WTC11 (cell line): Measurements from ENCODE around the gene GABBR2. TPM values are rescaled to one million over a fixed set of nuclear protein-coding genes. Genes with fewer than 3 reads are reported as not detected.

Source experiments
- ATAC-seq: fragments of 200-7000 bp; cut with Tn5 transposase; 2 replicates; pipeline ENCODE4 v1.10.0; 2021; ENCODE audit warnings: mild to moderate bottlenecking, moderate library complexity
- CTCF ChIA-PET: fragments of 300-600 bp; sonication (Branson Sonifier 250); formaldehyde crosslinking; loops from one replicate; lab custom pipeline; 2021; ENCODE audit warnings: antibody characterized with exemption; lab: Charles Lee
- POLR2A ChIA-PET: fragments of 350-600 bp; sonication (Branson Sonifier 250); formaldehyde crosslinking; loops from one replicate; lab custom pipeline; 2021; ENCODE audit warnings: antibody characterized with exemption; lab: Charles Lee
- DNase-seq: peaks from one replicate; pipeline ENCODE4 v3.0.0; 2021; ENCODE audit warnings: low spot score
- H3K27ac Mint-ChIP-seq: 2 replicates; pipeline ENCODE4 v1.8.0; 2021; ENCODE audit warnings: mixed read lengths
- H3K27me3 Mint-ChIP-seq: 2 replicates; pipeline ENCODE4 v1.8.0; 2021; ENCODE audit warnings: low read depth, mild to moderate bottlenecking, moderate library complexity, mixed read lengths
- H3K36me3 Mint-ChIP-seq: 2 replicates; pipeline ENCODE4 v1.8.0; 2021; ENCODE audit warnings: mixed read lengths
- H3K4me1 Mint-ChIP-seq: 2 replicates; pipeline ENCODE4 v1.8.0; 2022; ENCODE audit warnings: mixed read lengths
- H3K4me3 Mint-ChIP-seq: 2 replicates; pipeline ENCODE4 v1.8.0; 2021; ENCODE audit warnings: mild to moderate bottlenecking, moderate library complexity, mixed read lengths
- H3K9me3 Mint-ChIP-seq: 2 replicates; pipeline ENCODE4 v1.8.0; 2021; ENCODE audit warnings: mixed read lengths
- ESRRA ChIP-seq: sonication (generic); formaldehyde crosslinking; IDR thresholded peaks from 2 replicates; pipeline ENCODE4 v1.8.1; 2022; ENCODE audit warnings: mild to moderate bottlenecking, missing genetic modification reagents, borderline replicate concordance
- GRHL2 ChIP-seq: fragments of 250-450 bp; sonication (Bioruptor Pico); IDR thresholded peaks from 2 replicates; pipeline ENCODE4 v1.8.0; 2022; ENCODE audit warnings: mild to moderate bottlenecking, moderate library complexity; ENCODE audit not compliant: insufficient replicate concordance, severe bottlenecking
- NFATC4 ChIP-seq: fragments of 250-450 bp; sonication (Bioruptor Pico); IDR thresholded peaks from 2 replicates; pipeline ENCODE4 v1.9.0; 2021; ENCODE audit warnings: mild to moderate bottlenecking
- RELA ChIP-seq: sonication (generic); formaldehyde crosslinking; IDR thresholded peaks from 2 replicates; pipeline ENCODE4 v1.8.1; 2022; ENCODE audit warnings: missing genetic modification reagents, mild to moderate bottlenecking, borderline replicate concordance
- TEAD1 ChIP-seq: sonication (generic); formaldehyde crosslinking; IDR thresholded peaks from 2 replicates; pipeline ENCODE4 v1.8.0; 2022; ENCODE audit warnings: mild to moderate bottlenecking, missing genetic modification reagents
- TP53 ChIP-seq: sonication (generic); formaldehyde crosslinking; IDR thresholded peaks from 2 replicates; pipeline ENCODE4 v1.8.1; 2023; ENCODE audit warnings: mild to moderate bottlenecking, missing genetic modification reagents
- ZNF121 ChIP-seq: sonication (generic); formaldehyde crosslinking; IDR thresholded peaks from 2 replicates; pipeline ENCODE4 v1.8.0; 2023; ENCODE audit warnings: missing genetic modification reagents
- ZNF219 ChIP-seq: sonication (generic); formaldehyde crosslinking; IDR thresholded peaks from 2 replicates; pipeline ENCODE4 v1.8.0; 2023; ENCODE audit warnings: missing genetic modification reagents, mild to moderate bottlenecking, borderline replicate concordance
- ZNF416 ChIP-seq: fragments of 250-450 bp; sonication (Bioruptor Pico); IDR thresholded peaks from 2 replicates; pipeline ENCODE4 v1.9.0; 2021; ENCODE audit warnings: mild to moderate bottlenecking, inconsistent platforms
- total RNA-seq: library from RNA; stranded (reverse); gene quantifications from 3 replicates; pipeline ENCODE4 v1.2.3, GENCODE V29; 2021
- TF ChIP-seq, protein P1 (sequence below): sonication (generic); formaldehyde crosslinking; IDR thresholded peaks from 2 replicates; pipeline ENCODE4 v1.8.0; 2023; ENCODE audit warnings: missing genetic modification reagents
- TF ChIP-seq, protein P2 (sequence below): sonication (generic); formaldehyde crosslinking; IDR thresholded peaks from 2 replicates; pipeline ENCODE4 v1.8.1; 2023; ENCODE audit warnings: mild to moderate bottlenecking, missing genetic modification reagents
- TF ChIP-seq, protein P3 (sequence below): sonication (generic); formaldehyde crosslinking; IDR thresholded peaks from 2 replicates; pipeline ENCODE4 v1.8.0; 2023; ENCODE audit warnings: missing genetic modification reagents, mild to moderate bottlenecking, borderline replicate concordance
- TF ChIP-seq, protein P4 (sequence below): sonication (generic); formaldehyde crosslinking; conservative IDR thresholded peaks from 2 replicates; pipeline ENCODE4 v1.8.1; 2023; ENCODE audit warnings: mild to moderate bottlenecking, low read depth, missing genetic modification reagents, moderate library complexity
- TF ChIP-seq, protein P5 (sequence below): fragments of 200-600 bp; IDR thresholded peaks from 2 replicates; pipeline ENCODE4 v1.8.0; 2022; ENCODE audit warnings: antibody characterized with exemption
- TF ChIP-seq, protein P6 (sequence below): sonication (generic); formaldehyde crosslinking; IDR thresholded peaks from 2 replicates; pipeline ENCODE4 v1.8.0; 2023; ENCODE audit warnings: mild to moderate bottlenecking, missing genetic modification reagents
- TF ChIP-seq, protein P7 (sequence below): sonication (generic); formaldehyde crosslinking; IDR thresholded peaks from 2 replicates; pipeline ENCODE4 v1.8.1; 2022; ENCODE audit warnings: low read depth, mild to moderate bottlenecking, moderate library complexity, missing genetic modification reagents, borderline replicate concordance
- TF ChIP-seq, protein P8 (sequence below): fragments of 250-450 bp; sonication (Bioruptor Pico); IDR thresholded peaks from 2 replicates; pipeline ENCODE4 v2.1.2; 2022; ENCODE audit warnings: mild to moderate bottlenecking, moderate library complexity

Gene GABBR2
- total RNA-seq, 1 experiment from 2014 or later = 0.92 TPM

DNA sequence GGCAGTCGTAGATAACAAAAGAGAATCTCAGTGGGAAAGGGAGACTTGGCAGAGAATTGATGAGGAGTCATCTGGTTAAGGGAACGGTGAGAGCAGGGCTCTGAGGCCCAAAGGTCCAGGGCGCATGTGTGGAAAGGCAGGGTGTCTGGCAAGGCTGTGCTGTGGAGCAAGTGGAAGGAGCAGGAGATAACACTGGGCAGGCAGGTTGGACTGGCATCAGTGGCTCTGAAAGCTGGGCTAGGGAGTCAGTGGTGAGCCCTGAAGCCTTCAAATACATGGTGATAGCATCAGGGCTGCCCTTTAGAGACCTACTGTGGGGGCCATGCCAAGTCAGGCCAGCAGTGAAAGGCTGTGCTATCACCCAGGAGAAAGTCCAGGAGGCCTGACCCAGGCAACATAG lies 131.3 kb downstream of the GABBR2 start (continued):
- TF ChIP-seq TP53 (no peak), NFATC4 (CRISPR knock-in tag) (no peak)
- TF ChIP-seq, protein P1, sequence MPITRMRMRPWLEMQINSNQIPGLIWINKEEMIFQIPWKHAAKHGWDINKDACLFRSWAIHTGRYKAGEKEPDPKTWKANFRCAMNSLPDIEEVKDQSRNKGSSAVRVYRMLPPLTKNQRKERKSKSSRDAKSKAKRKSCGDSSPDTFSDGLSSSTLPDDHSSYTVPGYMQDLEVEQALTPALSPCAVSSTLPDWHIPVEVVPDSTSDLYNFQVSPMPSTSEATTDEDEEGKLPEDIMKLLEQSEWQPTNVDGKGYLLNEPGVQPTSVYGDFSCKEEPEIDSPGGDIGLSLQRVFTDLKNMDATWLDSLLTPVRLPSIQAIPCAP = no peak
- TF ChIP-seq, protein P2, sequence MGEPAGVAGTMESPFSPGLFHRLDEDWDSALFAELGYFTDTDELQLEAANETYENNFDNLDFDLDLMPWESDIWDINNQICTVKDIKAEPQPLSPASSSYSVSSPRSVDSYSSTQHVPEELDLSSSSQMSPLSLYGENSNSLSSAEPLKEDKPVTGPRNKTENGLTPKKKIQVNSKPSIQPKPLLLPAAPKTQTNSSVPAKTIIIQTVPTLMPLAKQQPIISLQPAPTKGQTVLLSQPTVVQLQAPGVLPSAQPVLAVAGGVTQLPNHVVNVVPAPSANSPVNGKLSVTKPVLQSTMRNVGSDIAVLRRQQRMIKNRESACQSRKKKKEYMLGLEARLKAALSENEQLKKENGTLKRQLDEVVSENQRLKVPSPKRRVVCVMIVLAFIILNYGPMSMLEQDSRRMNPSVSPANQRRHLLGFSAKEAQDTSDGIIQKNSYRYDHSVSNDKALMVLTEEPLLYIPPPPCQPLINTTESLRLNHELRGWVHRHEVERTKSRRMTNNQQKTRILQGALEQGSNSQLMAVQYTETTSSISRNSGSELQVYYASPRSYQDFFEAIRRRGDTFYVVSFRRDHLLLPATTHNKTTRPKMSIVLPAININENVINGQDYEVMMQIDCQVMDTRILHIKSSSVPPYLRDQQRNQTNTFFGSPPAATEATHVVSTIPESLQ (CRISPR knock-in tag) = no peak
- TF ChIP-seq, protein P3, sequence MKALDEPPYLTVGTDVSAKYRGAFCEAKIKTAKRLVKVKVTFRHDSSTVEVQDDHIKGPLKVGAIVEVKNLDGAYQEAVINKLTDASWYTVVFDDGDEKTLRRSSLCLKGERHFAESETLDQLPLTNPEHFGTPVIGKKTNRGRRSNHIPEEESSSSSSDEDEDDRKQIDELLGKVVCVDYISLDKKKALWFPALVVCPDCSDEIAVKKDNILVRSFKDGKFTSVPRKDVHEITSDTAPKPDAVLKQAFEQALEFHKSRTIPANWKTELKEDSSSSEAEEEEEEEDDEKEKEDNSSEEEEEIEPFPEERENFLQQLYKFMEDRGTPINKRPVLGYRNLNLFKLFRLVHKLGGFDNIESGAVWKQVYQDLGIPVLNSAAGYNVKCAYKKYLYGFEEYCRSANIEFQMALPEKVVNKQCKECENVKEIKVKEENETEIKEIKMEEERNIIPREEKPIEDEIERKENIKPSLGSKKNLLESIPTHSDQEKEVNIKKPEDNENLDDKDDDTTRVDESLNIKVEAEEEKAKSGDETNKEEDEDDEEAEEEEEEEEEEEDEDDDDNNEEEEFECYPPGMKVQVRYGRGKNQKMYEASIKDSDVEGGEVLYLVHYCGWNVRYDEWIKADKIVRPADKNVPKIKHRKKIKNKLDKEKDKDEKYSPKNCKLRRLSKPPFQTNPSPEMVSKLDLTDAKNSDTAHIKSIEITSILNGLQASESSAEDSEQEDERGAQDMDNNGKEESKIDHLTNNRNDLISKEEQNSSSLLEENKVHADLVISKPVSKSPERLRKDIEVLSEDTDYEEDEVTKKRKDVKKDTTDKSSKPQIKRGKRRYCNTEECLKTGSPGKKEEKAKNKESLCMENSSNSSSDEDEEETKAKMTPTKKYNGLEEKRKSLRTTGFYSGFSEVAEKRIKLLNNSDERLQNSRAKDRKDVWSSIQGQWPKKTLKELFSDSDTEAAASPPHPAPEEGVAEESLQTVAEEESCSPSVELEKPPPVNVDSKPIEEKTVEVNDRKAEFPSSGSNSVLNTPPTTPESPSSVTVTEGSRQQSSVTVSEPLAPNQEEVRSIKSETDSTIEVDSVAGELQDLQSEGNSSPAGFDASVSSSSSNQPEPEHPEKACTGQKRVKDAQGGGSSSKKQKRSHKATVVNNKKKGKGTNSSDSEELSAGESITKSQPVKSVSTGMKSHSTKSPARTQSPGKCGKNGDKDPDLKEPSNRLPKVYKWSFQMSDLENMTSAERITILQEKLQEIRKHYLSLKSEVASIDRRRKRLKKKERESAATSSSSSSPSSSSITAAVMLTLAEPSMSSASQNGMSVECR (CRISPR knock-in tag) = no peak

DNA sequence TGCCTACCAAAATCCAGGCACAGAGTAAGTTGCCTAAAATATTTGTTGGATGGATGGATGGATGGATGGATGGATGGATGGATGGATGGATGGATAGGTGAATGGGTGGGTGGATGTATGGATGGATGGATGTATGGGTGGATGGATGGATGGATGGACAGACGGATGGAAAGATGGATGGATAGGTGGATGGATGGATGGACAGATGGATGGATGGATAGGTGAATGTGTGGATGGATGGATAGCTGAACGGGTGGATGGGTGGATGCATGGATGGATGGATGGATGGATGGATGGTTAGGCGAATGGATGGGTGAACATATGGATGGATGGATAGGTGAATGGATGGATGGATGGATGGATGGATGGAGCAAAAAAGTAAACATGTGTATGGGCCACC lies 131.9 kb downstream of the GABBR2 start:
- ChIA-PET POLR2A (no interaction called here), CTCF (interaction anchor here (0.8 to 1.9 kb wide), 2 partner anchors 9 to 40 kb away, joined by 4 to 11 read pairs; no protein-coding TSS in a partner anchor)
- Mint-ChIP-seq H3K27ac (no peak overlapping the region), H3K4me3 (no peak overlapping the region), H3K4me1 (no peaks in the 10 kb centered on the region), H3K27me3 (no peaks in the 10 kb centered on the region; the same call in 1 of the 2 replicates), H3K9me3 (0 out of 2 replicates have a peak, but pooled peaks cover 4% of the 10 kb centered on the region), H3K36me3 (no peaks in the 10 kb centered on the region)
- DNase-seq = no peak
- TF ChIP-seq, protein P4, sequence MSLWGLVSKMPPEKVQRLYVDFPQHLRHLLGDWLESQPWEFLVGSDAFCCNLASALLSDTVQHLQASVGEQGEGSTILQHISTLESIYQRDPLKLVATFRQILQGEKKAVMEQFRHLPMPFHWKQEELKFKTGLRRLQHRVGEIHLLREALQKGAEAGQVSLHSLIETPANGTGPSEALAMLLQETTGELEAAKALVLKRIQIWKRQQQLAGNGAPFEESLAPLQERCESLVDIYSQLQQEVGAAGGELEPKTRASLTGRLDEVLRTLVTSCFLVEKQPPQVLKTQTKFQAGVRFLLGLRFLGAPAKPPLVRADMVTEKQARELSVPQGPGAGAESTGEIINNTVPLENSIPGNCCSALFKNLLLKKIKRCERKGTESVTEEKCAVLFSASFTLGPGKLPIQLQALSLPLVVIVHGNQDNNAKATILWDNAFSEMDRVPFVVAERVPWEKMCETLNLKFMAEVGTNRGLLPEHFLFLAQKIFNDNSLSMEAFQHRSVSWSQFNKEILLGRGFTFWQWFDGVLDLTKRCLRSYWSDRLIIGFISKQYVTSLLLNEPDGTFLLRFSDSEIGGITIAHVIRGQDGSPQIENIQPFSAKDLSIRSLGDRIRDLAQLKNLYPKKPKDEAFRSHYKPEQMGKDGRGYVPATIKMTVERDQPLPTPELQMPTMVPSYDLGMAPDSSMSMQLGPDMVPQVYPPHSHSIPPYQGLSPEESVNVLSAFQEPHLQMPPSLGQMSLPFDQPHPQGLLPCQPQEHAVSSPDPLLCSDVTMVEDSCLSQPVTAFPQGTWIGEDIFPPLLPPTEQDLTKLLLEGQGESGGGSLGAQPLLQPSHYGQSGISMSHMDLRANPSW = no peak
- TF ChIP-seq, protein P5, sequence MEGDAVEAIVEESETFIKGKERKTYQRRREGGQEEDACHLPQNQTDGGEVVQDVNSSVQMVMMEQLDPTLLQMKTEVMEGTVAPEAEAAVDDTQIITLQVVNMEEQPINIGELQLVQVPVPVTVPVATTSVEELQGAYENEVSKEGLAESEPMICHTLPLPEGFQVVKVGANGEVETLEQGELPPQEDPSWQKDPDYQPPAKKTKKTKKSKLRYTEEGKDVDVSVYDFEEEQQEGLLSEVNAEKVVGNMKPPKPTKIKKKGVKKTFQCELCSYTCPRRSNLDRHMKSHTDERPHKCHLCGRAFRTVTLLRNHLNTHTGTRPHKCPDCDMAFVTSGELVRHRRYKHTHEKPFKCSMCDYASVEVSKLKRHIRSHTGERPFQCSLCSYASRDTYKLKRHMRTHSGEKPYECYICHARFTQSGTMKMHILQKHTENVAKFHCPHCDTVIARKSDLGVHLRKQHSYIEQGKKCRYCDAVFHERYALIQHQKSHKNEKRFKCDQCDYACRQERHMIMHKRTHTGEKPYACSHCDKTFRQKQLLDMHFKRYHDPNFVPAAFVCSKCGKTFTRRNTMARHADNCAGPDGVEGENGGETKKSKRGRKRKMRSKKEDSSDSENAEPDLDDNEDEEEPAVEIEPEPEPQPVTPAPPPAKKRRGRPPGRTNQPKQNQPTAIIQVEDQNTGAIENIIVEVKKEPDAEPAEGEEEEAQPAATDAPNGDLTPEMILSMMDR = no peak
- no peak for TF ChIP-seq GRHL2 (CRISPR knock-in tag)
- TF ChIP-seq TEAD1 (CRISPR knock-in tag) = no peak
- TF ChIP-seq ZNF121 (CRISPR knock-in tag) = no peak
- TF ChIP-seq ESRRA (CRISPR knock-in tag) = no peak
- TF ChIP-seq, protein P6, sequence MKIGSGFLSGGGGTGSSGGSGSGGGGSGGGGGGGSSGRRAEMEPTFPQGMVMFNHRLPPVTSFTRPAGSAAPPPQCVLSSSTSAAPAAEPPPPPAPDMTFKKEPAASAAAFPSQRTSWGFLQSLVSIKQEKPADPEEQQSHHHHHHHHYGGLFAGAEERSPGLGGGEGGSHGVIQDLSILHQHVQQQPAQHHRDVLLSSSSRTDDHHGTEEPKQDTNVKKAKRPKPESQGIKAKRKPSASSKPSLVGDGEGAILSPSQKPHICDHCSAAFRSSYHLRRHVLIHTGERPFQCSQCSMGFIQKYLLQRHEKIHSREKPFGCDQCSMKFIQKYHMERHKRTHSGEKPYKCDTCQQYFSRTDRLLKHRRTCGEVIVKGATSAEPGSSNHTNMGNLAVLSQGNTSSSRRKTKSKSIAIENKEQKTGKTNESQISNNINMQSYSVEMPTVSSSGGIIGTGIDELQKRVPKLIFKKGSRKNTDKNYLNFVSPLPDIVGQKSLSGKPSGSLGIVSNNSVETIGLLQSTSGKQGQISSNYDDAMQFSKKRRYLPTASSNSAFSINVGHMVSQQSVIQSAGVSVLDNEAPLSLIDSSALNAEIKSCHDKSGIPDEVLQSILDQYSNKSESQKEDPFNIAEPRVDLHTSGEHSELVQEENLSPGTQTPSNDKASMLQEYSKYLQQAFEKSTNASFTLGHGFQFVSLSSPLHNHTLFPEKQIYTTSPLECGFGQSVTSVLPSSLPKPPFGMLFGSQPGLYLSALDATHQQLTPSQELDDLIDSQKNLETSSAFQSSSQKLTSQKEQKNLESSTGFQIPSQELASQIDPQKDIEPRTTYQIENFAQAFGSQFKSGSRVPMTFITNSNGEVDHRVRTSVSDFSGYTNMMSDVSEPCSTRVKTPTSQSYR (CRISPR knock-in tag) = no peak
- no peak for TF ChIP-seq RELA (CRISPR knock-in tag)
- TF ChIP-seq, protein P7, sequence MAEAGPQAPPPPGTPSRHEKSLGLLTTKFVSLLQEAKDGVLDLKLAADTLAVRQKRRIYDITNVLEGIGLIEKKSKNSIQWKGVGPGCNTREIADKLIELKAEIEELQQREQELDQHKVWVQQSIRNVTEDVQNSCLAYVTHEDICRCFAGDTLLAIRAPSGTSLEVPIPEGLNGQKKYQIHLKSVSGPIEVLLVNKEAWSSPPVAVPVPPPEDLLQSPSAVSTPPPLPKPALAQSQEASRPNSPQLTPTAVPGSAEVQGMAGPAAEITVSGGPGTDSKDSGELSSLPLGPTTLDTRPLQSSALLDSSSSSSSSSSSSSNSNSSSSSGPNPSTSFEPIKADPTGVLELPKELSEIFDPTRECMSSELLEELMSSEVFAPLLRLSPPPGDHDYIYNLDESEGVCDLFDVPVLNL (CRISPR knock-in tag) = no peak
- TF ChIP-seq, protein P8, sequence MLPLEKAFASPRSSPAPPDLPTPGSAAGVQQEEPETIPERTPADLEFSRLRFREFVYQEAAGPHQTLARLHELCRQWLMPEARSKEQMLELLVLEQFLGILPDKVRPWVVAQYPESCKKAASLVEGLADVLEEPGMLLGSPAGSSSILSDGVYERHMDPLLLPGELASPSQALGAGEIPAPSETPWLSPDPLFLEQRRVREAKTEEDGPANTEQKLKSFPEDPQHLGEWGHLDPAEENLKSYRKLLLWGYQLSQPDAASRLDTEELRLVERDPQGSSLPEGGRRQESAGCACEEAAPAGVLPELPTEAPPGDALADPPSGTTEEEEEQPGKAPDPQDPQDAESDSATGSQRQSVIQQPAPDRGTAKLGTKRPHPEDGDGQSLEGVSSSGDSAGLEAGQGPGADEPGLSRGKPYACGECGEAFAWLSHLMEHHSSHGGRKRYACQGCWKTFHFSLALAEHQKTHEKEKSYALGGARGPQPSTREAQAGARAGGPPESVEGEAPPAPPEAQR = no peak
- TF ChIP-seq ZNF416 = no peak
- TF ChIP-seq ZNF219 (CRISPR knock-in tag) = no peak
- no peak for ATAC-seq
